ENCODE results near the gene TACC2. TPM values are rescaled to one million over a fixed set of nuclear protein-coding genes. Genes with fewer than 3 reads are reported as not detected.
"Not testable (repeated sequence)": the region's sequence is repeated elsewhere in the genome, so short reads cannot be mapped to it uniquely, and the experiment has no call there.

TACC2 gene
- polyA plus RNA-seq, 1 donor: 47.5 TPM

DNA sequence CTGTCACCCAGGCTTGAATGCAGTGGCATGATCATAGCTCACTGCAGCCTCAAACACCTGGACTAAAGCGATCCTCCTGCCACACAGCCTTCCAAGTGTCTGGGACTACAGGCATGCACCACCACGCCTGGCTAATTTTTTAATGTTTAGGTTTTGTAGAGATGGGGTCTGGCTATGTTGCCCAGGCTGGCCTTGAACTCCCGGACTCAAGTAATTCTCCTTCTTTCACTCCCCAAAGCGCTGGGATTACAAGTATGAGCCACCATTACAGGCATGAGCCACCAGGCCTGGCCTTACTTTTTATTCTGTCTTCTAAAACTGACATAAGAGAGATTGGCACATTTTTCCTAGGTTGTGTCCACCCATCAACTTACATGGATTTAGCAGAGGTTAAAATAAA, 33.3 kb downstream of the TACC2 start:
- DNase-seq: no peak

DNA sequence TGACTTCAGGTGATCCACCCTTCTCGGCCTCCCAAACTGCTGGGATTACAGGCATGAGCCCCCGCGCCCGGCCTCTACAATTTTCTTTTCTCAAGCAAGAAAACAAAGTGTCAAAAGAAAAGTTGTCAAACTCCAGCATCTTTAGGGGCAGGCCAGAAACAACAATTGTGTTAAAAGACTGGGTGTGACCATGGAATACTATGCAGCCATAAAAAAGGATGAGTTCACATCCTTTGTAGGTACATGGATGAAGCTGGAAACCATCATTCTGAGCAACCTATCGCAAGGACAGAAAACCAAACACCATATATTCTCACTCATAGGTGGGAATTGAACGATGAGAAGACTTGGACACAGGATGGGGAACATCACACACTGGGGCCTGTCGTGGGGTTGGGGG, 34.3 kb downstream of the TACC2 start:
- DNase-seq: not testable (repeated sequence)

- DNase-seq: no peak
Observed at GRCh38 chr10:122029499-122030199, 40.7 kb downstream of the TACC2 start.

DNA sequence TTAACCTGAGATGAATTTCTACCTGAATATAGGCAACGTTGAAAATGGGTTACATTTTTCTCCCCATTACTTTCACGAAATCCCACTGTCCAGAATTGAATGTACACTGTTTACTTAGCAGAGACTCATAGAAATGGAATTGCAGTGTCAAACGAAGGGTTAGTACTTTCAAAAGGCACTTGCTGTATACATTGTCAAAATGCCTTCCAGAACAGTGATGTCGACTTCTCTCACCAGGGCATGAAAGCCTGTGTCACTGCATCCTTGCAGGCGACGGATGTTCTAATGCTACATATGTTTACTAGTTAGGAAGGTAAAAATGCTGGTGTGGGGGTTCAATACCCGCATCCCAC, 41.2 kb downstream of the TACC2 start:
- no peak for DNase-seq

DNA sequence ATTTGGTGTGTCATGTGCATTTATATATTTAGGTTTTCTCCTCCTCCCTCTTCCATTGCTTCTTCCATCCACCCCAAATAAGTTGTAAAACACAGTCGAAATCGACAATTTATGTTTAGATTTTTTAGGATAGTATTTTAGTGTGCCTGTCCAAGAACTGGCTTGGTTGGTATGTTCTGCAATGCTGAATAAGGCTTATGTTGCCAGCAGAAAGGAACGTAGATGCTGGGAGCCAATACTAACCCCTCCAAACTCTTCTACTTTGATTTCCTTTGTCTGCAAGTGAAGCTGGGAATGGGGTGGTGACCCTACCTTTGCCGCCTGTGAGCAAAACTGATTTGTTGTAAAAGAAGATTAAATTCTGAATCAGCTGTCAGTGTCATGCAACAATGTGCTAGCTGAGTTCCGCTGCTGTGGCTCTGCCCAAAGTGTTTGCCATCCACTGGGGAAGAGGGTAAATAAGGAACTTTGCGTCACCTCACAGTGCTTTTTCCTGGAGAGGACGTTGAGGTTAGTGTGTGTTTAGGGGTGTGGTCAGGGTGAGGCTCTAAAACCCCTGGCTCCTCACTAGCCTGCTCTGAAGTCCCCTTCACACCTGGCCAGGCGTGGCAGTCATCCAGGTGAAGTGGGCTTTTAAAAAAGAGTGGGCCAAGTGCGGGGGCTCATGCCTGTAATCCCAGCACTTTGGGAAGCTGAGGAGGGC, 44.4 kb downstream of the TACC2 start:
- no peak for DNase-seq

GRCh38 chr10:122034149-122034756, 45.3 kb downstream of the TACC2 start:
- DNase-seq: no peak

DNA sequence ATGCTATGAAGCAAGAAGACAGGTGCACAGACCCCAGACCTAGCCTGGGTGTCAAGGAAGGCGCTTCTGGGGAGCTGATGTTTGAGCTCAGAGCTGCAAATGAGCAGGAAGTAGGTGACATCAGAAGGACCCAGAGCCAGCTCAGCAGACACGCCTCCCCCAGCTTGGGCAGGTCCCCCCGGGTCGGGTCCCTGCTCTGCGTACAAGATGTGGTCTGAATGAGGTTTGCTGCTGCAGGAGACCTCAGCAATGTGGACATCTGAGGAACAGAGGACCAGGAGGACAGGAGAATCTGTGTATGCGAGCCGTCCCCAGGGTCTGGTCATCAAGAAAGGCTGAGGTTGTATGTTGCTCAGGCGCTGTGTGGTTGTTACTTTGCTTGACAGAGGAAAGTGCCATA, 51.8 kb downstream of the TACC2 start:
- no peak for DNase-seq

GRCh38 chr10:122042836-122043235, 53.9 kb downstream of the TACC2 start:
- DNase-seq: no peak

GRCh38 chr10:122044045-122044661, 55.2 kb downstream of the TACC2 start:
- DNase-seq: peak; percentile 78

GRCh38 chr10:122044713-122045112, 55.8 kb downstream of the TACC2 start:
- peak; percentile 22 for DNase-seq

GRCh38 chr10:122045212-122045611, 56.2 kb downstream of the TACC2 start:
- DNase-seq: no peak

- no peak for DNase-seq
Observed at GRCh38 chr10:122047560-122047959, 58.6 kb downstream of the TACC2 start.

GRCh38 chr10:122049076-122049475, 60.1 kb downstream of the TACC2 start:
- DNase-seq: no peak

DNA sequence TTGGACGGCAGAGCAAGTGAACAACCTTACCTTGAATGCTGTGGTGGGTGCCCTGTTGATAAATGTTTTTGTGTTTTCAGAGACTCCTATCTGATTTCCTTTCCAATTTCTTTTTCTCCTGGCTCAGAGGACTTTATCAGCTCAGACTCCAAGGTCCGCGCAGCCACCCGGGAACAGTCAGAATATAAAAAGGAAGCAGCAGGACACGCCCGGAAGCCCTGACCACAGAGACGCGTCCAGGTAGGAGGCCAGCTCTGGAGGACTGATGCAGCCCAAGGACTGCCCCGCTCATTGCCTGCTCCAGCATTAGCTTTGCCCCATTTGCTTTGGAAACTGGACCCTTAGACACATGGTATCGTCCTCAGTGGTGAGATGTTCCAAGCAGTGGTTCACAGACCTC, 61.3 kb downstream of the TACC2 start:
- no peak for DNase-seq

DNA sequence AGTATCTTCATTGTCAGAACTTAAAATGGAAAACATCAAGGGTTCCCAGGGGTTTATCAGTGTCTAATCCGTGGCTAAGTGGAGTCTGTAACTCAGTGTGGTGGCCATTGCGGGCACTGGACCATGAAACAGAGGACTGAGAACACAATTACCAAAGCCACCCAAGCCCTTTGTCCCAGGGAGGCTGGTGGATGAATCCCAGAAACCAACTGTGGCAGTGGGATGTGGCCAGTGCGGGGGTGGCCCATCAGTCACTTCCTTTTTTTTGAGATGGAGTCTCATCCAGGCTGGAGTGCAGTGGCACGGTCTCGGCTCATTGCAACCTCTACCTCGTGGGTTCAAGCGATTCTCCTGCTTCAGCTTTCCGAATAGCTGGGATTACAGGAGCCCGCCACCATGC, 61.8 kb downstream of the TACC2 start:
- DNase-seq: no peak

- peak; percentile 63 for DNase-seq
Observed at GRCh38 chr10:122051609-122052385, 62.8 kb downstream of the TACC2 start.

- no peak for DNase-seq
Observed at GRCh38 chr10:122052701-122053100, 63.7 kb downstream of the TACC2 start.

GRCh38 chr10:122053314-122053713, 64.4 kb downstream of the TACC2 start:
- DNase-seq: no peak

GRCh38 chr10:122054048-122055025, 65.4 kb downstream of the TACC2 start:
- DNase-seq: no peak

GRCh38 chr10:122055252-122055651, 66.3 kb downstream of the TACC2 start:
- DNase-seq: no peak
